Brain microvascular endothelial cell (primary cell): ENCODE measurements around the gene WNT5A.
A peak's percentile ranks its signal among the peaks of the same experiment; 100 is the strongest.

Experiments
- DNase-seq: peaks from one replicate; pipeline ENCODE4 v3.0.0-alpha.2; 2020
- H3K27ac ChIP-seq: fragments of 250-450 bp; sonication (Bioruptor Pico); 2 replicates; pipeline ENCODE4 v1.5.1; 2020; ENCODE audit warnings: mild to moderate bottlenecking, moderate library complexity
- H3K27me3 ChIP-seq: fragments of 250-450 bp; sonication (Bioruptor Pico); replicated peaks from 2 replicates; pipeline ENCODE4 v1.5.1; 2020; ENCODE audit warnings: mild to moderate bottlenecking
- H3K36me3 ChIP-seq: fragments of 250-450 bp; sonication (Bioruptor Pico); replicated peaks from 2 replicates; pipeline ENCODE4 v1.5.1; 2020; ENCODE audit warnings: mild to moderate bottlenecking
- H3K4me3 ChIP-seq: 2 replicates; pipeline ENCODE4 v1.5.1; 2011; ENCODE audit warnings: low read depth, mild to moderate bottlenecking, control low read depth, low read length, moderate library complexity
- CTCF ChIP-seq: IDR thresholded peaks from 2 replicates; pipeline ENCODE4 v1.5.1; 2011; ENCODE audit warnings: low read depth, mild to moderate bottlenecking, moderate library complexity, low read length, control low read depth, inconsistent platforms; ENCODE audit errors: missing control alignments
- in situ Hi-C: cut with HindIII; loops from 2 replicates; pipeline ENCODE4 v1.10.0; 2017; ENCODE audit warnings: low sequenced_read_pairs, low pct_ligation_motif_present

The WNT5A gene

GRCh38 chr3:55471522-55472280 is 15.4 kb downstream of the WNT5A start:
- TF ChIP-seq CTCF, result no peak
- Histone ChIP-seq H3K27me3 (no peaks in the 10 kb centered on the region), H3K4me3 (no peak overlapping the region), H3K27ac (no peak overlapping the region), H3K36me3 (peaks cover 4% of the 10 kb centered on the region)
- in situ Hi-C loops, result no loop called here
- DNase-seq, result no peak

GRCh38 chr3:55471084-55471483 is 16.0 kb downstream of the WNT5A start:
- no peaks in the 10 kb centered on the region for H3K27me3 ChIP-seq
- H3K27ac ChIP-seq, result no peak overlapping the region
- H3K36me3 ChIP-seq, result peaks cover 4% of the 10 kb centered on the region
- DNase-seq, result no peak
- no peak for TF ChIP-seq CTCF
- in situ Hi-C loops, result no loop called here
- no peak overlapping the region for H3K4me3 ChIP-seq

- in situ Hi-C loops, result no loop called here
- TF ChIP-seq CTCF, result no peak
- Histone ChIP-seq H3K27me3 (no peaks in the 10 kb centered on the region), H3K27ac (no peak overlapping the region), H3K36me3 (peaks cover 4% of the 10 kb centered on the region), H3K4me3 (no peak overlapping the region)
- no peak for DNase-seq
These were observed 17.1 kb downstream of the WNT5A start for GRCh38 chr3:55469957-55470526.

- no peak for TF ChIP-seq CTCF
- in situ Hi-C loops, result no loop called here
- H3K36me3 ChIP-seq, result peaks cover 4% of the 10 kb centered on the region
- peak; percentile 40 for DNase-seq
- H3K4me3 ChIP-seq, result no peak overlapping the region
- H3K27me3 ChIP-seq, result no peaks in the 10 kb centered on the region
- no peak overlapping the region for H3K27ac ChIP-seq
These were observed 18.9 kb downstream of the WNT5A start for GRCh38 chr3:55468251-55468650.

GRCh38 chr3:55467099-55467498 is 20.0 kb downstream of the WNT5A start:
- no peak for TF ChIP-seq CTCF
- in situ Hi-C loops, result no loop called here
- Histone ChIP-seq H3K4me3 (no peak overlapping the region), H3K36me3 (peaks cover 4% of the 10 kb centered on the region), H3K27ac (no peak overlapping the region), H3K27me3 (no peaks in the 10 kb centered on the region)
- no peak for DNase-seq
